HG02623 (cell line): ENCODE measurements around the gene ARNT2.
"Not testable (repeated sequence)": the region's sequence is repeated elsewhere in the genome, so short reads cannot be mapped to it uniquely, and the experiment has no call there.

ENCODE experiments used
- ATAC-seq: cut with Tn5 transposase; IDR thresholded peaks from one replicate; pipeline ENCODE4 v1.9.1; 2021; ENCODE audit warnings: moderate library complexity; ENCODE audit not compliant: unreplicated experiment

The ARNT2 gene

GRCh38 chr15:80641384-80641783, 237.2 kb downstream of the ARNT2 start:
- no peak for ATAC-seq

- no peak for ATAC-seq
Measured at GRCh38 chr15:80643431-80643951, 239.3 kb downstream of the ARNT2 start.

- no peak for ATAC-seq
Measured at GRCh38 chr15:80645494-80646065, 241.4 kb downstream of the ARNT2 start.

GRCh38 chr15:80647424-80647823, 243.2 kb downstream of the ARNT2 start:
- not testable (repeated sequence) for ATAC-seq
